22Rv1 (cell line): ENCODE data around the gene TM2D3.

Experiments
- ZFX ChIP-seq: fragments of 450-650 bp; IDR thresholded peaks from 2 replicates; pipeline ENCODE4 v1.6.1; 2017; ENCODE audit warnings: antibody characterized with exemption, borderline replicate concordance
- TF ChIP-seq, protein P1 (sequence below): fragments of 450-650 bp; IDR thresholded peaks from 2 replicates; pipeline ENCODE4 v1.5.1; 2017; ENCODE audit warnings: mild to moderate bottlenecking

GRCh38 chr15:101597360-101597928 is 54.7 kb downstream of the TM2D3 start:
- TF ChIP-seq, protein P1, sequence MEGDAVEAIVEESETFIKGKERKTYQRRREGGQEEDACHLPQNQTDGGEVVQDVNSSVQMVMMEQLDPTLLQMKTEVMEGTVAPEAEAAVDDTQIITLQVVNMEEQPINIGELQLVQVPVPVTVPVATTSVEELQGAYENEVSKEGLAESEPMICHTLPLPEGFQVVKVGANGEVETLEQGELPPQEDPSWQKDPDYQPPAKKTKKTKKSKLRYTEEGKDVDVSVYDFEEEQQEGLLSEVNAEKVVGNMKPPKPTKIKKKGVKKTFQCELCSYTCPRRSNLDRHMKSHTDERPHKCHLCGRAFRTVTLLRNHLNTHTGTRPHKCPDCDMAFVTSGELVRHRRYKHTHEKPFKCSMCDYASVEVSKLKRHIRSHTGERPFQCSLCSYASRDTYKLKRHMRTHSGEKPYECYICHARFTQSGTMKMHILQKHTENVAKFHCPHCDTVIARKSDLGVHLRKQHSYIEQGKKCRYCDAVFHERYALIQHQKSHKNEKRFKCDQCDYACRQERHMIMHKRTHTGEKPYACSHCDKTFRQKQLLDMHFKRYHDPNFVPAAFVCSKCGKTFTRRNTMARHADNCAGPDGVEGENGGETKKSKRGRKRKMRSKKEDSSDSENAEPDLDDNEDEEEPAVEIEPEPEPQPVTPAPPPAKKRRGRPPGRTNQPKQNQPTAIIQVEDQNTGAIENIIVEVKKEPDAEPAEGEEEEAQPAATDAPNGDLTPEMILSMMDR = no peak
- TF ChIP-seq ZFX = no peak
